Stimulated activated CD8-positive, alpha-beta memory T cell treated with anti-CD3 and anti-CD28 coated beads, Interleukin-12 subunit alpha, Interleukin-12 subunit beta, amount 100 ng/mL, for 1 hour (primary cell): ENCODE measurements around the gene RABL2B.

Source experiments
- DNase-seq: peaks from one replicate; pipeline ENCODE4 v3.0.0-alpha.2; 2020; ENCODE audit warnings: low read depth

Gene RABL2B

DNA sequence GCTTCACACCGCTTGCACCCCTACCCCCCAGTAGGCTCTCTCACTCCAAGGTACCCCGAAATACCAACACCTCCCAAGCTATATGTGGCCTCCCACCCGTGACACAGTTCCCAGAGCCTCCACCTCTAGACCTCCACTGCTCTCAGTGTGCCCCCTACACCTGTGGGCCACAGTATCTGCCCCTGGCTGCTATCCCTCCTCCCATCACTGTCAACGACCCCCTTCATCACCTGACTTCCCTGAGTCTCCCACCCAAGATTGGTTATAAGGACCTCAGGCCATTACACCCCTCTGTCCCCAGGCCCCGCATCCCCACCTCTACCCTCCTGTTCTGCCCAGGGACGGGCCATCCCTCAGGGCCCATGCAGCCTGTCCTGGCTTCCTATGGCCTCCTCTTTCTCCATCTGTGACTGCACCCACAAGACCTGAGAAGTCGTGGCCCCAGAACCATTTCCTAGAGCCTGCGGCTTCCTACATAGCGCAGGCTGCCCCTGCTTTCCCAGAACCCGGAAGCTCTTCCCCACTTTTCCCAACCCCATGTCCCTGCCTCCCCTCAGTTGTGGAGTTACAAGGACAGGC, 44.7 kb downstream of the RABL2B start:
- DNase-seq: no peak

DNA sequence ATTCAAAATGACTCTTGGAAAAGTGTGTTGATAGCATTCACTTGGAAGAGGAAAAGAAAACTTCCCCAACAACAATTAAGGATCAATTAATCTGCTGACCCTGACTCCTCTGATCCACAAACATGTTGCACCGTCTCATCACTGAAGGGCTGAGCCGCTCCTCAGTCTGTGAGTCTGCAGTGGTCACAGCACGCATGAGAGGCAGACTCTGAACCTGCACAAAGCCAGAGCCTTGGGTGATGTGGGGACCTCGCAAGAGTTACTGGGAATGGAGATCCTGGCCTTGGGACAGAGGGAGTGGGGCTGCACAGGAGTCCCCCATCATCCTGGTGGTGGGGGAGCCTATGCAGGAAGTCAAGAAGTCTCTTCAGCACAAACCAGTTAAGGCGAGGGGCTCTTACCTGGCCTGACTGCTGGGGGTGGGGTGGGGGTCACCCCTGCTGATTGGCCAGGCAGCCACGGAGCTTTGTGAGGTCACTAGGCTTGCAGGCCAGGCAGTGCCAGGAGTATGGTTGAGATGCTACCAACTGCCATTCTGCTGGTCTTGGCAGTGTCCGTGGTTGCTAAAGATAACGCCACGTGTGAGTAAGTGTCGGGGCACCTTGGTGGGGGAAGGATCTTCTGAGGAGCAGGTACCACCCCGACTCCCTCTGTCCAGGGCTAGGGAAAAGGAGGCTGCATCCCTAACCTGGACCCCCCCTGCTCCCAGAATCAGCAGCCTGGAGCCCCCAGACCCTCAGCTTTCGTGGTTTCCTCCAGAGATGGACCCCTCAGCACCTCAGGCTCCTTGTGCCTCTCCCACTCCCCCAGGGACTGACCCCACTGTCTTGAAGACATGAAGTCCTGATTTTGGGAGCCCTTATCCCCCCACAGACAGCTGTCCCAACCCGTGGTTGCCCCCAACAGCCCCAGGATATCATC, 45.4 kb downstream of the RABL2B start, which contains the start of gene ACR:
ACR (plus strand) TSS at position 477 of the 921 bp plus-strand sequence; CDS start at position 509, 32 bp downstream.
- no peak for DNase-seq

DNA sequence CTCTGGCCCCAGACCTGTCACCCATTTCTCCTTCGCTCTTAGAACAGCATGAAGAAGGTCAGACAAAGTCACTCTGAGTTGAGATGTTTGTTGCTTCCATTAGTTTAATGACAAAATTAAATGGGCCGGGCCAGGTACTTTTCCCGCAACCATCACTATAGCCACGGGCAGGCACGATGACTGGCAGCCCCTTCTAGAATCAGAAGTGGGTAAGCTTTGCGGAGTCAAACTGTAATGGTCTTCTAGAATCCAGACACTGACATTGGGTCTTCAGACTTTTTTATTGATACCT, 47.8 kb downstream of the RABL2B start:
- no peak for DNase-seq

DNA sequence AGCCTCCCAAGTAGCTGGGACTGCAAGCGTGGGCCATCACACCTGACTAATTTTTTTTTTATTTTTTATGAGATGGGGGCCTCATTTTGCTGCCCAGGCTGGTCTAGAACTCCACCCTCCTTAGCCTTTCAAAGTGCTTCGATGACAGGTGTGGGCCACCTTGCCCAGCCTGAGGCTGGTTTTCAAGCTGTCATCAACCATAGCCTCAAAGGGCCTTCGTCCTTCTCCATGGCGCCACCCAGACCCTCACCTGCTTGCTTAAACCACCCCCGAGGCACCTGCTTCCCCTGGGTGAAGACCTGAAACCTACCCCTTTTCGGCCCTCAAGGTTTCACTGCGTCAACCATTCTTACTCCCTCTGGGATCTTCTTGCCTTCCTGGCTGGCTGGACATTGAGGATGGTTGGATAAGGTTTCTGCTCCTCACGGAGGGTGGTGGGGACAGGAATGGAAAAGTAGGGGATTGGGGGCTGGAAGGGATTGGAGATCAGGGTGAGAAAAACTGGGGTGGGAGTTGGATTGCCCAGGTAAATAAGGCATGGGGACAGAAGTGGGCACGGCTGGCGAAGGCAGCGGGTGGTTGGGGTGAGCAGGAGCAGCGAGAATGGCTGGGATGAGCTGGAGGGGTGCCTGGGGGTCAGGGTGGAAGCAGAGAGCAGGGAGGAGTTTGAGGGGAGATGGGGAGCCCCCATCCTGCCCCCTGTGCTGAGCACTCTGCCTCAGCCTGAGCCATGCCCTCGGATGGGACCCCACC, 48.3 kb downstream of the RABL2B start:
- DNase-seq: no peak

DNA sequence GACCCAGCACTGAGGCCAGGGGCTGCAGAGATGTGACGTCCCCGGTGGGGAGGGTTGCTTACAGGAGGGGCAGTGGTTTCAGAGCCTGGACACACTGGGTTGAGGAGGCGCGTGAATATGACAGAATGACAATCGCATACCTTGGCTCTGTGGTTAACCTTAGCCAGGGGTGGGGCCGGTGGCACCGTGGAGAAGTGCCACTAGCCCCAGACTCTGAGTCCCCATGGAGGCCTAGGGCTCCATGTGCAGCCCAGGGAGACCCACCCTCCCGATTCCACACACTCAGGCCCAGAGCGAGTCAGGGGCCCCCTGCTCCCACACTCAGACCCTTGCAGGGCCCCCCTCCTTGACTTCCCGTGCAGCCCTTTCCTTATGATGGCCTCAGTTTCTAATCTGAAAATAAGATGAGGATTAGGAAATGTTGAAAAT, 49.1 kb downstream of the RABL2B start:
- DNase-seq: no peak

DNA sequence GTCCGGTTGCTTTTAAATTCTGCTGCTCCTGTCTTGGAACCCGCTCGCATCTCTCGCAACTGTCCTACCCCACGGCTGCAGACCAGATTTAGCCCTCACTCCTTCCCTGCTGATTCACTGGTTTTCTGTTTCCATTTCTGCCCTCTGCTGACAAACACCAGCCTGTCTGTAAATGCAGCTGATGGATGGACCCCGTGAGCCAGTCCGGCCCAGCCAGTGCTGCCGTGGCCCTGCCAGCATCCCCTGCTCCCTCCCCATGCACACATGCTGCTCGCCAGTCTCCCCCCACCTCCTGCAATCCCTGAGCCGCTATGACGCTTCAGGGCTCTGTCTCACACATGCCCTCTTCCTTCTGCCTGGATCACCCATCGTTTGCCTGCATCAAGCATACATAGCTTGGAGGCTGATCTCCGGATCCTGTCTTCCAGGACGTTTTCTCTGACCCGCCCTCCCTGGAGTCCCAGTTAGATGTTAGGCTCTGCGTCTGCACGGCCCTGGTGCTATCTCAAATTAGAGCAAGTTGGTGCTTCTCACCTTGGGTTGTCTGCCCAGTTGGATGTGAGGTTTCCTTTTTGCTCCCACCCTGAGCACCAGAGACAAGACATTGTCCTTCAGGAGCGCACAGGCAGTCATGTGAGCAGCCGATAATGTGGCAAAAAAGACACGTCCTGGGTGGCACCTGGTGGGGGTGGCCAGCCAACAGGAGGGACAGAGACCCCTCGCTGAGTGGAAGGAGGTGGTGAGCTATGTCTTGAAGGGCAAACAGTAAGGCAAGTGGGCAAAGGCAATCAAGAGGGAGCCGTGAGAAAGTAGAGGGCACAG, 49.7 kb downstream of the RABL2B start:
- DNase-seq: no peak

DNA sequence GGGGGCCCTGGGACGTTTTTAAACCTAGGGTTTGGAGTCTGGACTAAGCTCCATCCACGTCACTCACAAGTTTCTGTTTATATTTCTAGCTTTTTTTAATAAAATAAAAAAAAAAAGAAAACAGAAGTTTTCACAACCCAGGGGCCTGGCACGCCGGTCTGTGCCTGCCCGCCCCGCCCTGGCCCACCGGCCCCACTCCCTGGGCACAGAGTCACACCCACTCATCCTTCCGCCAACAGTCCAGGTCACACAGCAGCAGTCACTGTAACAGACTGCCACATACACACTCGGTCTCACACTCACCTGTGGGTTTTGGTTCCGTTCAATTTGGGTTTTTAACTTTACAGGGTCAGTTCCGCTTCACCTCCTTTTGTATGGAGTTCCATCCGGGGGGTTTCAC, 50.8 kb downstream of the RABL2B start:
- DNase-seq: no peak

DNA sequence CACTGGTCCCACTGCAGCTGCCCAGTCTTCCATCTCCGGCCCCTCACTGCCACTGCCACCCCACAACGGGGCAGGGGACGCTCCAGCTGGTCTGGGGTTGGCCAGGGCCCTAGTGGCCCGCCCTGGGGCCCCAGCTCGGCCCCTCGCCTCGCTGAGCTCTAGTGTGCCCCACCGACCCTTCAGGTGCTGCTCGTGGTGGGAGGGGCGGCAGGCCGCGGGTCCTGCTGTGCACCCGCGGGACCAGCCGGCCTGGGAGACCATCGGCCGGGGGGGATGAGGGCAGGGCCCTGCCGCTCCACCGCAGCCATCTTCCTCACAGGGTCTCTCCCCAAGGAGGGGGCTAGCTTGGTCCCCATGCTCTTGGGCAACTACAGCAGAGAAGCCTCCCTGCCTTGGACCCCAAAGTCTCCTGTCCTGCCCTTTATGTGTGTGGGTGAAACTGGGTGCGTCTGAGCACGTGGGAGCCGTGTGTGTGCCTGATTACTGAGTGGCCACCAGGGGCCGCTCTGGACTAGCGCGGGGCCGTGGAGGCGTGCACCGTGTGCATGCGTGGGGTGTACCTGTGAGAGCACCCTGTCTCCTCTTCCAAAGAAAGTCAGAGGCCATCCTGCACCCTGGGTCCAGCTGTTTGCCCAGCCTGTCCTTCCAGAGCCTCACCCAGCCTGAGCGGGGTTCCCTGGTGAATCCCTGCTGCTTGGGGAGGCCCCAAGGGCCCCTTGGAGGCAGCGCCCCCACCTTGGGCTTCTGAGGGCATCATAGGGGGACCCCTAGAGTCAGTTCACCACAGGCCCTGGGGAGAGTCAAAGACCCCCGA, 51.4 kb downstream of the RABL2B start:
- peak; percentile 33 for DNase-seq

DNA sequence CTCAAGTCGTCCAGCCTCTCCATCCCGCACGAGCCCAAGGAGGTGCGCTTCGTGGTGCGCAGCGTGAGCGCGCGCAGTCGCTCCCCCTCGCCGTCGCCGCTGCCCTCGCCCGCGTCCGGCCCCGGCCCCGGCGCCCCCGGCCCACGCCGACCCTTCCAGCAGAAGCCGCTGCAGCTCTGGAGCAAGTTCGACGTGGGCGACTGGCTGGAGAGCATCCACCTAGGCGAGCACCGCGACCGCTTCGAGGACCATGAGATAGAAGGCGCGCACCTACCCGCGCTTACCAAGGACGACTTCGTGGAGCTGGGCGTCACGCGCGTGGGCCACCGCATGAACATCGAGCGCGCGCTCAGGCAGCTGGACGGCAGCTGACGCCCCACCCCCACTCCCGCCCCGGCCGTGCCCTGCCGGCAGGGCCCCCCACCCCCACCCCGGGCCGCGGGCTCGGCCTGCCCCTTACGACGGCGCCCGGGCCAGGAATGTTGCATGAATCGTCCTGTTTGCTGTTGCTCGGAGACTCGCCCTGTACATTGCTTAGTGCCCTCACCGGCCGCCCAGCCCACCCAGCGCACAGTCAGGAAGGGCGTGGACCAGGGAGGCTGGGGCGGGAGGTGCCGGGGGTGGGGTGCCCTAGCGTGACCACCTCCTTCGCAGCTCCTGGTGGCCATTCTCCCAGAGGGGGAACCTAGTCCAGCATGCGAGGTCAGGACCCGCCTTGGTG, 52.3 kb downstream of the RABL2B start:
- no peak for DNase-seq

DNA sequence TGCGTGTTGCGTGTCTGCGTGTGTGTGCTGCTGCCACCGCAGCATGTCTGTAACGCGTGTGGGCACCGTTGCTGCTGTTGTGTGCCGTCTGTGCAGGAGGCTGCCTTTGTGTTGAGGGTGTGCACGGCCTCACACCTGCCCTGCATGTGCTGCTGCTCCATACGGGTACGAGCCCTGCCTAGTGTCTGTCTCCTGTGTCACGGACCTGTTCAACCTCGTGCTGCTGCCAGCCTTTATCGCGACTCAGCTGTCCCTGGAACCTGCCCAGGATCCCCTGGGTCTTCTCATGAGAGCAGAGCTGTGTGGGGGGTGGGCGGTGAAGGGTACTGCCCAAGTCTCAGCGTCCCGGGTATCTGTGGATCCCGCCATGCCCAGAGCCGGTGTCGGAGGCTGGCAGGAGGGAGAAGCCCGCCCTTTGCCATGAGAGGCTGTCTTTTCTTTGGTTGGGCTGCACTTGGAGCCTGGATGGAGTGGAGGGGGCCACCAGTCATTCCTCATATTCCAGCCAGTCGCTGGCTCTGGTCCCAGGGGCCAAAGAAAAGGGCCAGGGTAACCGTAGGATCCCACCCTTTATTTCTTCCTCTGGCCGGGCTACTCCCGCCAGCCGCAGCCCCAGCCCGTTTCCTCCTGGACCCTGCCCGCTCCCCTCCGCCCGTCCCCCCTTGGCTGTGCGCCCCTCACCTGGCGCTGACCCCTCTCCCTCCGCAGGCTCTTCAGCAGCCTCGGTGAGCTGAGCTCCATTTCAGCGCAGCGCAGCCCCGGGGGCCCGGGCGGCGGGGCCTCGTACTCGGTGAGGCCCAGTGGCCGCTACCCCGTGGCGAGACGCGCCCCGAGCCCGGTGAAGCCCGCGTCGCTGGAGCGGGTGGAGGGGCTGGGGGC, 53.2 kb downstream of the RABL2B start:
- no peak for DNase-seq

DNA sequence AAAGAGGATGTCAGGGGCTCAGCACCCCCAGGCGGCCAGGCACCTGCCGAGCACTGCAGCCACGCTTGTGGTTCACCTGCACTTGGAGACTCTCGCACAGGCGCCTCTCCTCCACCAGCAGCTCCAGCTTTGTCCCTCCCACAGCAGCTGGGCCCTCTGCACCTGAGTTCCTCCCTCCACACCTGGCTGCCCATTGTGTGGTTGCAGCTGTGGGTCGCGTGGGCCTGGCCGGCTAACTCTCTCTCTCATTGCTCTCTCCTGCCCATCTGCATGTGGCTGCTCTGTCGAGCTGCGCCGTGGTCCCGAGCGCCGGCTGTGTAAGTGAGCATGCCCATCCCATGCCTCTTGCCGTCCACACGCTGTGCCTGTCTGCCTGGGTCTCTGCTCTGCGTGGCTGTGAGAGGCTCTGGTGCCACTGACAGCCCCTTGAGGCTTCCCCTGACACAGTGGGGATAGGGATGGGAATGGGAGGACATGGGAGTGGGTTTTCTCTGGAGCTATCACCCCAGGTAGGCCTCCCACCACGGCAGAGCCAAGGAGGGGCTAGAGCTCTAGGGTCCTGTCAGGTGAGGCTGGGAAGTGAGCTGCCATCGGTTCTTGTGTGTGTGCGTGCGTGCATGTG, 53.9 kb downstream of the RABL2B start:
- no peak for DNase-seq

DNA sequence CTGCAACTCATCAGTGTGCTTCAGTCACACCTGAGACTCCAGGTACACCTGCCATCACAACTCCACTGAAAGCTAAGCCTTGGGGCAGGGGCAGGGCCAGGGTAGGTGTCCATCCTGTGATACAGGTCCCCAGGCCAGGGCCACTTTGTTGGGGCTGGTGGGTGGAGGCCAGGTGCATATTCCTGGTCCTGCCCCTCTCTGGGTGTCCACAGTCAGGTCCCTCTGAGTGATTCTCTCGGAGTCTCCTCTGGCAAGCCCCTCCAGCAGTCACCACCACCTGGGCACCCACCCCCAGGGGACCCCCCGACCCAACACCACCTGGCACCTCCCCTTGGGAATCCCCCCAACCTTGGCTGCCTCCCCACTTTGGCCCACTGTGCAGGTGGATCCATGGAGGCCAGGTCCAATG, 54.9 kb downstream of the RABL2B start:
- no peak for DNase-seq

DNA sequence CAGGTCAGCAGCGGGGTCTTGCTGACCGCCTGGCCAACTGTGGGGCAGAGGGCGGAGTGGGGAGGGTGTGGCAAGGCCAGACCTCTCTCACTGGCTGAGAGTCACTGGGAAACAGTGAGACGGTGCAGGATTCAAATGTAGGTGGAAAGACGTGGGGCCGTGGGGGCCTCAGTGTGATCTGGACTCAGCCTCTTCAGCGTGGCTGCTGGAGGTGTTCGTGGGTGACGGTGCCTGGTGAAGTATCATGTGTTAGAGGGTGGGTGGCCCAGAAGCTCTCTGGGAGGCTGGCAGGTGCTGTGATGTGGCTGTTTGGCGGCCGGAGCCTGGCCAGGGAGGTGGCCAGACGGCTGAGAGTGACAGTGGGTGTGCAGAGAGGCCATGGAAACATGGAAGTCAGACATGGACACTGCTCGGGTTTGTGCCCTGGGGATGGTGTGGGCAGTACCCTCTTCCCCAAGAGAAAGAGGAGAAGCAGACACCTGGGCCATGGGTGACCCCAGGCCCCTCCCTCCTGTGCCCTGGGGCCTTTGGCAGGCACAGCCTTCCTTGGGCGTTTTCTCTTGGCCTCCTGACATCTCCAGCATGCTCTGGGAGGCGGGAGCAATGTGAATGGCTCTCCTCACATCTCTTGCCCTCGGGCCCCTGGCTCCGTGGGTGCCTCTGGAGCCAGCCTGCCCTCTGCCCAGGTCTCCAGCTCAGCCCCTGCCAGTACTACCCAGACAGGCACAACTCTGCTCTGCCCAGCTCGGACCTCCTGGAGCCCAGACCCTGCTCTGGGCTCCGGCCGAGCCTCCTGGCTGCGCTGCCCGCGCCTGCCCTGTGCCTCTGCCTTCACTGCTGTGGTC, 55.5 kb downstream of the RABL2B start:
- DNase-seq: no peak

DNA sequence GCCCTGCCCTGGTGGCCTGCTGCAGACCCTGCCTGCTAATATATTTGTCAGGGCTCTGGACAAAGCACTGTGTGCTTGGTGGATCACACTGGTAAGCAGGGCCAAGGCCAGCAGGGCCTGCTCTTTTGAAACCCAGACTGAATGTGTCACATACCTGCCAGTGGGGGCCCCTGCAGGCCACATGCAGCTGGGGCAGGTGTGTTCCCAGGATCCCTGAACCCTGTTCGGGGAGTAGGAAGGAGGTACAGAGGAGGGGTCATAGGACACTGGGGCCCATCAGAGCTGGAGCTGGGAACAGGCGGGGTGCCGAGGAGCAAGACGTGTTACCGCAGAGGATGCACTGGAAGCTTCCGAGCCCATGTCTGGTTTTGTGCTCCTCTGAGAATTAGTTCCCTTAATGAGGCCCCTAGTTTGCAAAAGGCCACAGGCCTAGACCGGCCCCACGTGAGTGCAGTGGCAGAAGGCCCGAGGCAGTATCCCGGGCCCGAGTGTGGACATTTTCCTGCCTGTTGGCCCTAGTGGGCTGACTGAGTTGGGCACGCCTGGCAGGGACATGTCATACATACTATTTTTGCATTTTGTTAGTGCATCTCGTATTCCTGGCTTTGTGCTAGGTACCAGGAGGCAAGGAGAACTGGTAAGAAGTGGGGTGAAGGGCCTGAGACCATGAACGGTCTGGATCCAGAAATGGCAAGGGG, 56.6 kb downstream of the RABL2B start:
- DNase-seq: no peak

DNA sequence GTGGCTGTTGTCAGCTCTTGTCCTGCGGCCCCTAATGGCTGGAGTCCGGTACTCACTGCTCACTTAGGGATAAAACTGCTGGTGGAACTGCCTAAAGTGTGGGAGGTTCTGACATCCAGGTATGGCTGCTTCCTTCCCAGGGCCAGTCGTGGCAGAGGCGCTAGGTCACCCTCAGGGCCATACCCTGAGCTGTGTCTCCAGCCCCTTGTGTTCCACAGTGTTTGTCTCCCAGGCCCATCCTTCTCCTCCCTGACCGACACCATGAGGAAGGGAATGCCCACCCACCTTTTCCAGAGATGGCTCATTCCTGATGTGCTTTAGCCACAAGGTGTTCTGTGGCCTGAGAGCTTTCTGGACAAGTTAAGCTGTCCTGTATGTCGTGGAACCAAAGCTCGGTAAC, 57.8 kb downstream of the RABL2B start:
- DNase-seq: no peak

DNA sequence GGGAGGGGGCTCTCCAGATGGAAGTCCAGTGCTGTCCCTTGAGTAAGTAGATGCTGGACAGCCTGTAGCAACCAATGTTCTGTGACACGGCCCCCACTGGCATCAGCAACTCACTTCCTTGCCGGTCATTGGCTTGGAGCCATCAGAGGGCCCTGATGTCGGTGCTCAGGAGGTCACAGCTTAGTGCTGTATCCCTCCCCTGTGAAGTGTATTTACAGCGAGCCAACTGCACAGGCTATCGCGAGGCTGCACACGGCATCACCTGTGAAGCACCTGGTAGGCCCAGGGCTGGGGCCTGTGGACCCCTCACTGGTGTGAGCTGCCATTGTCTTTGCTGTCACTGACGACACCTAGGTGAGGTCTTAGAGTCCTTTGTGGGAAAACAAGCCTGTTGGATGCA, 58.8 kb downstream of the RABL2B start:
- DNase-seq: no peak

DNA sequence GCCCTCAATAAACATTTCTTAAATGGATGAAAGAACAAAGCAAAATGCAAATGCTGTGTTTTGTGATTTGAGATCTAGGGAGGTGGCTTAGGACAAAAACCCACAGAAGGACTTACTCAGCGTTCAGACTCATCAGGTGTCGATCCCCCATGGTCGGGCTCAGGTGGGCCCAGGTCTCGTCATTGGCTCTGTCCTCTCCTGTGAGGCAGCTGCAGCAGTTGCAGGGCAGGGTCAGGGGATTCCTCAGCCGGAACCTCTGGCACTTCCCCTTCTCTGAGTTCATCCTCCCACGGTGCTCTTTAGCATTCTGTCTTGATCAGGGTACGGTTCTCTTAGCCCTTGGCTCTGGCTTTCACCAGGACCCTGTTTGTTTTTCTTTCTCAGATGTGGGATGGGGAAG, 59.4 kb downstream of the RABL2B start:
- DNase-seq: no peak
